Stomach (tissue), 4 donors: ENCODE data around the gene PDSS2.

Experiments
- EP300 ChIP-seq: sonication (generic); formaldehyde crosslinking; IDR thresholded peaks from one replicate; pipeline ENCODE4 v1.6.1; 2017; ENCODE audit warnings: antibody characterized with exemption
- POLR2A ChIP-seq, 4 donors: fragments of 450-650 bp; IDR thresholded peaks; one replicate each; pipeline ENCODE4 v1.6.1; 2016; ENCODE audit warnings: antibody characterized with exemption in 4 of 4, control low read depth in 2 of 4, mild to moderate bottlenecking in 1 of 4, moderate library complexity in 1 of 4
- POLR2AphosphoS5 ChIP-seq, 3 donors: sonication (generic); formaldehyde crosslinking; IDR thresholded peaks; one replicate each; pipeline ENCODE4 v1.6.1; 2016; ENCODE audit warnings: antibody characterized with exemption in 3 of 3
- TF ChIP-seq, protein P1 (sequence below), 7 experiments: fragments of 450-650 bp in 4 of 7; fragments of 200-600 bp in 3 of 7; sonication (generic) in 3 of 7; IDR thresholded peaks; one replicate each; pipeline ENCODE4 v1.5.1; 2016 to 2019; ENCODE audit warnings: antibody characterized with exemption in 7 of 7, control low read depth in 2 of 7, mild to moderate bottlenecking in 1 of 7

GRCh38 chr6:107180099-107180498 lies 279.3 kb downstream of the PDSS2 start:
- no peak for TF ChIP-seq POLR2A (IDR thresholded peaks at IDR 0.05)
- TF ChIP-seq, protein P1, sequence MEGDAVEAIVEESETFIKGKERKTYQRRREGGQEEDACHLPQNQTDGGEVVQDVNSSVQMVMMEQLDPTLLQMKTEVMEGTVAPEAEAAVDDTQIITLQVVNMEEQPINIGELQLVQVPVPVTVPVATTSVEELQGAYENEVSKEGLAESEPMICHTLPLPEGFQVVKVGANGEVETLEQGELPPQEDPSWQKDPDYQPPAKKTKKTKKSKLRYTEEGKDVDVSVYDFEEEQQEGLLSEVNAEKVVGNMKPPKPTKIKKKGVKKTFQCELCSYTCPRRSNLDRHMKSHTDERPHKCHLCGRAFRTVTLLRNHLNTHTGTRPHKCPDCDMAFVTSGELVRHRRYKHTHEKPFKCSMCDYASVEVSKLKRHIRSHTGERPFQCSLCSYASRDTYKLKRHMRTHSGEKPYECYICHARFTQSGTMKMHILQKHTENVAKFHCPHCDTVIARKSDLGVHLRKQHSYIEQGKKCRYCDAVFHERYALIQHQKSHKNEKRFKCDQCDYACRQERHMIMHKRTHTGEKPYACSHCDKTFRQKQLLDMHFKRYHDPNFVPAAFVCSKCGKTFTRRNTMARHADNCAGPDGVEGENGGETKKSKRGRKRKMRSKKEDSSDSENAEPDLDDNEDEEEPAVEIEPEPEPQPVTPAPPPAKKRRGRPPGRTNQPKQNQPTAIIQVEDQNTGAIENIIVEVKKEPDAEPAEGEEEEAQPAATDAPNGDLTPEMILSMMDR (IDR thresholded peaks at IDR 0.05): no peak
- TF ChIP-seq EP300: no peak
- no peak for TF ChIP-seq POLR2AphosphoS5 (IDR thresholded peaks at IDR 0.05)
